Suprapubic skin (tissue), 4 donors: ENCODE results near the gene TMEM88.

Experiments used
- EP300 ChIP-seq: sonication (generic); formaldehyde crosslinking; IDR thresholded peaks from one replicate; pipeline ENCODE4 v1.6.1; 2017; ENCODE audit warnings: antibody characterized with exemption
- POLR2A ChIP-seq, 2 donors: fragments of 450-650 bp; IDR thresholded peaks; one replicate each; pipeline ENCODE4 v1.6.1; 2017; ENCODE audit warnings: antibody characterized with exemption in 2 of 2, mild to moderate bottlenecking in 2 of 2, moderate library complexity in 2 of 2
- POLR2AphosphoS5 ChIP-seq, 3 donors: sonication (generic); formaldehyde crosslinking; IDR thresholded peaks; one replicate each; pipeline ENCODE4 v1.6.1; 2017; ENCODE audit warnings: antibody characterized with exemption in 3 of 3
- TF ChIP-seq, protein P1 (sequence below), 2 donors: fragments of 200-600 bp in 1 of 2; fragments of 450-650 bp in 1 of 2; sonication (generic) in 1 of 2; IDR thresholded peaks; one replicate each; pipeline ENCODE4 v1.5.1; 2016 to 2019; ENCODE audit warnings: antibody characterized with exemption in 2 of 2, mild to moderate bottlenecking in 1 of 2, moderate library complexity in 1 of 2

- TF ChIP-seq, protein P1, sequence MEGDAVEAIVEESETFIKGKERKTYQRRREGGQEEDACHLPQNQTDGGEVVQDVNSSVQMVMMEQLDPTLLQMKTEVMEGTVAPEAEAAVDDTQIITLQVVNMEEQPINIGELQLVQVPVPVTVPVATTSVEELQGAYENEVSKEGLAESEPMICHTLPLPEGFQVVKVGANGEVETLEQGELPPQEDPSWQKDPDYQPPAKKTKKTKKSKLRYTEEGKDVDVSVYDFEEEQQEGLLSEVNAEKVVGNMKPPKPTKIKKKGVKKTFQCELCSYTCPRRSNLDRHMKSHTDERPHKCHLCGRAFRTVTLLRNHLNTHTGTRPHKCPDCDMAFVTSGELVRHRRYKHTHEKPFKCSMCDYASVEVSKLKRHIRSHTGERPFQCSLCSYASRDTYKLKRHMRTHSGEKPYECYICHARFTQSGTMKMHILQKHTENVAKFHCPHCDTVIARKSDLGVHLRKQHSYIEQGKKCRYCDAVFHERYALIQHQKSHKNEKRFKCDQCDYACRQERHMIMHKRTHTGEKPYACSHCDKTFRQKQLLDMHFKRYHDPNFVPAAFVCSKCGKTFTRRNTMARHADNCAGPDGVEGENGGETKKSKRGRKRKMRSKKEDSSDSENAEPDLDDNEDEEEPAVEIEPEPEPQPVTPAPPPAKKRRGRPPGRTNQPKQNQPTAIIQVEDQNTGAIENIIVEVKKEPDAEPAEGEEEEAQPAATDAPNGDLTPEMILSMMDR (IDR thresholded peaks at IDR 0.05): no peak
- no peak for TF ChIP-seq EP300
- TF ChIP-seq POLR2AphosphoS5 (IDR thresholded peaks at IDR 0.05): peak in 1 of 3 donors; percentile 40
- peak in 1 of 2 donors; percentile 26 for TF ChIP-seq POLR2A (IDR thresholded peaks at IDR 0.05)
Measured at GRCh38 chr17:7835814-7836595, 18.9 kb upstream of the TMEM88 start.
